H1 (cell line): ENCODE data around the gene BARX2. TPM values are rescaled to one million over a fixed set of nuclear protein-coding genes. Genes with fewer than 3 reads are reported as not detected.

ENCODE experiments used
- CTCF ChIA-PET: fragments of 300-600 bp; sonication (Branson Sonifier 250); formaldehyde crosslinking; loops from one replicate; lab custom pipeline; 2021; ENCODE audit not compliant: partially characterized antibody; lab: Charles Lee
- POLR2A ChIA-PET: fragments of 300-600 bp; sonication (Branson Sonifier 250); formaldehyde crosslinking; loops from one replicate; lab custom pipeline; 2021; ENCODE audit warnings: inconsistent platforms; ENCODE audit not compliant: partially characterized antibody; lab: Charles Lee
- DNase-seq, 2 experiments: peaks; one replicate each; pipeline versions ENCODE4 v3.0.0 to v3.0.0-alpha.2; 2010 to 2022; ENCODE audit warnings: low spot score in 2 of 2, low read depth in 1 of 2, mixed read lengths in 1 of 2
- FAIRE-seq: peaks from 2 replicates; lab custom pipeline; 2011; peaks lifted over from hg19 to GRCh38; lab: Jason Lieb, UNC
- H2AFZ ChIP-seq: 2 replicates; pipeline ENCODE4 v1.8.1; 2012; ENCODE audit warnings: low read length, inconsistent platforms
- H2AK5ac ChIP-seq: 2 replicates; pipeline ENCODE4 v1.6.1; 2013; ENCODE audit warnings: low read depth, low read length
- H2BK120ac ChIP-seq: replicated peaks from 2 replicates; pipeline ENCODE3; 2013; ENCODE audit warnings: low read depth, low read length, inconsistent platforms
- H2BK12ac ChIP-seq: 2 replicates; pipeline ENCODE4 v1.6.1; 2013; ENCODE audit warnings: low read depth, low read length
- H2BK15ac ChIP-seq: 2 replicates; pipeline ENCODE4 v1.6.1; 2013; ENCODE audit warnings: low read length
- H2BK20ac ChIP-seq: 2 replicates; pipeline ENCODE4 v1.6.1; 2013; ENCODE audit warnings: low read length
- H2BK5ac ChIP-seq: 2 replicates; pipeline ENCODE4 v1.6.1; 2013; ENCODE audit warnings: low read depth, low read length
- H3K14ac ChIP-seq: 2 replicates; pipeline ENCODE4 v1.6.1; 2013; ENCODE audit warnings: inconsistent platforms; ENCODE audit not compliant: insufficient read length
- H3K18ac ChIP-seq: 2 replicates; pipeline ENCODE4 v1.6.1; 2013; ENCODE audit warnings: low read length; ENCODE audit errors: extremely low read depth
- H3K23ac ChIP-seq: 2 replicates; pipeline ENCODE4 v1.6.1; 2013; ENCODE audit warnings: inconsistent platforms; ENCODE audit not compliant: insufficient read length
- H3K23me2 ChIP-seq: 2 replicates; pipeline ENCODE4 v1.6.1; 2013; ENCODE audit warnings: low read depth, low read length
- H3K27ac ChIP-seq: 2 replicates; pipeline ENCODE4 v1.6.1; 2011; ENCODE audit warnings: low read depth, low read length, inconsistent platforms
- H3K27me3 ChIP-seq, 4 experiments: replicated peaks in 1 of 4; 1 replicate in 1 of 4; 2 replicates in 3 of 4; pipeline versions ENCODE4 v1.6.1 to v1.8.1; 2011 to 2013; ENCODE audit warnings: low read length in 3 of 4, mild to moderate bottlenecking in 3 of 4, inconsistent platforms in 2 of 4, mixed read lengths in 2 of 4, moderate library complexity in 1 of 4; ENCODE audit not compliant: control insufficient read depth in 3 of 4, insufficient read depth in 3 of 4; ENCODE audit errors: extremely low read depth in 1 of 4
- H3K36me3 ChIP-seq, 4 experiments: 2 replicates each; pipeline versions ENCODE4 v1.6.1 to v1.8.1; 2011 to 2013; ENCODE audit warnings: mild to moderate bottlenecking in 4 of 4, low read length in 3 of 4, moderate library complexity in 2 of 4, control low read depth in 1 of 4, inconsistent platforms in 1 of 4; ENCODE audit not compliant: insufficient read depth in 4 of 4, control insufficient read depth in 2 of 4
- H3K4ac ChIP-seq: replicated peaks from 2 replicates; pipeline ENCODE3; 2013; ENCODE audit warnings: low read length, low read depth, mixed read lengths, inconsistent platforms; ENCODE audit not compliant: insufficient read length
- H3K4me1 ChIP-seq, 4 experiments: replicated peaks in 1 of 4; 1 replicate in 1 of 4; 2 replicates in 3 of 4; pipeline versions ENCODE4 v1.6.1 to v1.8.1; 2011 to 2013; ENCODE audit warnings: low read length in 3 of 4, inconsistent platforms in 2 of 4, mixed read lengths in 1 of 4; ENCODE audit not compliant: insufficient read depth in 4 of 4, control insufficient read depth in 3 of 4
- H3K4me2 ChIP-seq, 2 experiments: 2 replicates each; pipeline versions ENCODE4 v1.6.1 to v1.8.1; 2011 to 2013; ENCODE audit warnings: low read depth in 2 of 2, low read length in 2 of 2, control low read depth in 1 of 2, inconsistent platforms in 1 of 2, mild to moderate bottlenecking in 1 of 2; ENCODE audit not compliant: insufficient read depth in 1 of 2
- H3K4me3 ChIP-seq, 4 experiments: fragments of 200-600, 300-600 bp in 1 of 4; sonication (generic), shearing (Covaris generic), sonication (Bioruptor Twin) in 1 of 4; 2 replicates each; pipeline versions ENCODE4 v1.5.1 to v1.8.1; 2011 to 2016; ENCODE audit warnings: low read length in 4 of 4, low read depth in 3 of 4, control low read depth in 2 of 4, inconsistent platforms in 2 of 4, mild to moderate bottlenecking in 2 of 4, mixed read lengths in 1 of 4, moderate library complexity in 1 of 4; ENCODE audit not compliant: insufficient read depth in 2 of 4; ENCODE audit errors: extremely low read depth in 1 of 4
- H3K56ac ChIP-seq: replicated peaks from 2 replicates; pipeline ENCODE3; 2013; ENCODE audit warnings: low read depth, mild to moderate bottlenecking, mixed read lengths, low read length, inconsistent platforms; ENCODE audit not compliant: insufficient read length
- H3K79me1 ChIP-seq: 2 replicates; pipeline ENCODE4 v1.6.1; 2013; ENCODE audit warnings: low read depth, low read length, control low read depth
- H3K79me2 ChIP-seq, 2 experiments: 2 replicates each; pipeline versions ENCODE4 v1.6.1 to v1.8.1; 2012 to 2013; ENCODE audit warnings: low read length in 2 of 2, mild to moderate bottlenecking in 2 of 2, inconsistent platforms in 1 of 2; ENCODE audit not compliant: insufficient read depth in 2 of 2, control insufficient read depth in 1 of 2
- H3K9ac ChIP-seq, 4 experiments: replicated peaks in 1 of 4; 1 replicate in 1 of 4; 2 replicates in 3 of 4; pipeline versions ENCODE4 v1.6.1 to v1.8.1; 2011 to 2013; ENCODE audit warnings: low read depth in 3 of 4, low read length in 3 of 4, control low read depth in 2 of 4, mild to moderate bottlenecking in 2 of 4, moderate library complexity in 2 of 4, inconsistent platforms in 1 of 4; ENCODE audit errors: extremely low read depth in 1 of 4
- H3K9me3 ChIP-seq, 2 experiments: 2 replicates each; pipeline versions ENCODE4 v1.6.1 to v1.8.1; 2012 to 2013; ENCODE audit warnings: mild to moderate bottlenecking in 2 of 2, moderate library complexity in 2 of 2, control low read depth in 1 of 2, inconsistent platforms in 1 of 2, low read depth in 1 of 2, low read length in 1 of 2, mixed read lengths in 1 of 2; ENCODE audit not compliant: insufficient read depth in 2 of 2
- H4K20me1 ChIP-seq, 2 experiments: replicated peaks in 1 of 2; 2 replicates each; pipeline versions ENCODE3 to v1.8.1; 2011 to 2013; ENCODE audit warnings: inconsistent platforms in 2 of 2, low read length in 2 of 2, mild to moderate bottlenecking in 1 of 2; ENCODE audit not compliant: insufficient read depth in 2 of 2, control insufficient read depth in 1 of 2
- H4K5ac ChIP-seq: 2 replicates; pipeline ENCODE4 v1.6.1; 2013; ENCODE audit warnings: low read length, low read depth, mixed read lengths, inconsistent platforms; ENCODE audit not compliant: insufficient read length
- H4K8ac ChIP-seq: 2 replicates; pipeline ENCODE4 v1.8.0; 2013; ENCODE audit warnings: mild to moderate bottlenecking, moderate library complexity, low read length, inconsistent platforms; ENCODE audit not compliant: insufficient read depth; ENCODE audit errors: extremely low read depth
- H4K91ac ChIP-seq: replicated peaks from 2 replicates; pipeline ENCODE3; 2013; ENCODE audit warnings: low read length, mixed read lengths, inconsistent platforms; ENCODE audit not compliant: insufficient read length
- BACH1 ChIP-seq: IDR thresholded peaks from 2 replicates; pipeline ENCODE4 v1.6.1; 2012; ENCODE audit warnings: low read length, improper control_type of control experiment
- BCL11A ChIP-seq, 2 experiments: IDR thresholded peaks; one replicate each; pipeline ENCODE4 v1.6.1; 2011; ENCODE audit warnings: low read depth in 2 of 2, low read length in 2 of 2, mild to moderate bottlenecking in 2 of 2
- CTBP2 ChIP-seq: IDR thresholded peaks from 2 replicates; pipeline ENCODE4 v1.7.0; 2011; ENCODE audit warnings: borderline replicate concordance, mild to moderate bottlenecking, moderate library complexity, mixed read lengths, low read length; ENCODE audit not compliant: insufficient read depth, insufficient read length
- EZH2 ChIP-seq: fragments of 200-600 bp; sonication (generic); IDR thresholded peaks from 2 replicates; pipeline ENCODE4 v1.7.1; 2012; ENCODE audit warnings: low read depth, mild to moderate bottlenecking, moderate library complexity, low read length, inconsistent platforms; ENCODE audit not compliant: severe bottlenecking
- GTF2F1 ChIP-seq: IDR thresholded peaks from 2 replicates; pipeline ENCODE4 v1.6.1; 2012; ENCODE audit warnings: low read depth, low read length, improper control_type of control experiment, borderline replicate concordance
- KDM4A ChIP-seq: IDR thresholded peaks from one replicate; pipeline ENCODE4 v1.7.1; 2012; ENCODE audit warnings: low read depth, mild to moderate bottlenecking, moderate library complexity, low read length, inconsistent platforms; ENCODE audit not compliant: severe bottlenecking
- KDM5A ChIP-seq: fragments of 200-600 bp; IDR thresholded peaks from 2 replicates; pipeline ENCODE4 v1.7.1; 2012; ENCODE audit warnings: mild to moderate bottlenecking, low read length, inconsistent platforms, mixed read lengths
- NRF1 ChIP-seq: IDR thresholded peaks from 2 replicates; pipeline ENCODE4 v1.6.1; 2011; ENCODE audit warnings: mild to moderate bottlenecking, low read depth, low read length, improper control_type of control experiment
- SAP30 ChIP-seq: fragments of 300-600 bp; sonication (generic); IDR thresholded peaks from 2 replicates; pipeline ENCODE4 v1.7.1; 2012; ENCODE audit warnings: low read length, moderate library complexity, mild to moderate bottlenecking, inconsistent platforms; ENCODE audit not compliant: insufficient read depth, insufficient replicate concordance
- SIRT6 ChIP-seq: IDR thresholded peaks from one replicate; pipeline ENCODE4 v1.7.1; 2012; ENCODE audit warnings: low read length, inconsistent platforms
- ZNF274 ChIP-seq: IDR thresholded peaks from 2 replicates; pipeline ENCODE4 v1.7.0; 2012; ENCODE audit warnings: low read length, borderline replicate concordance; ENCODE audit errors: extremely low read depth
- WGBS, 2 experiments: shearing (Covaris generic) in 1 of 2; methylation state at CpG; one replicate each; pipeline versions ENCODE4 v1.1.6 to v1.1.7; 2013 to 2015; ENCODE audit warnings: low lambda C conversion rate in 2 of 2, mixed read lengths in 2 of 2, inconsistent platforms in 1 of 2, low coverage in 1 of 2, missing lambda C conversion rate in 1 of 2; ENCODE audit not compliant: insufficient replicate concordance in 2 of 2, insufficient coverage in 1 of 2, insufficient read length in 1 of 2; ENCODE audit errors: extremely low coverage in 1 of 2, missing lambda C conversion rate in 1 of 2; 5-methylcytosine and 5-hydroxymethylcytosine counted together
- polyA plus RNA-seq, 7 experiments: library from polyadenylated mRNA; depleted of rRNA in 3 of 7; stranded (reverse) in 5 of 7; unstranded in 2 of 7; fragments of >200 nt in 5 of 7; fragments of 200-250 nt in 2 of 7; gene quantifications; 1 replicate in 5 of 7; 2 replicates in 1 of 7; 4 replicates in 1 of 7; pipeline versions ENCODE4 v1.2.1 to v1.2.3, GENCODE V29; 2011 to 2013; ENCODE audit warnings: missing spikeins in 2 of 7, mixed read lengths in 2 of 7
- total RNA-seq: library from RNA; stranded (reverse); fragmentation: NEBNext Ultra II Directional; extraction: Animal tissue kit (Norgen Biotek cat#: 25700); gene quantifications from 2 replicates; pipeline ENCODE4 v1.2.1, GENCODE V29; 2021
- TF ChIP-seq, protein P1 (sequence below): IDR thresholded peaks from 2 replicates; pipeline ENCODE4 v1.6.1; 2012; ENCODE audit warnings: inconsistent platforms

Gene BARX2
- total and polyA plus RNA-seq, 2 of the 8 experiments (the other 6 are each of a cell fraction or from before 2014, with no cell fraction given) = not detected

- H3K14ac ChIP-seq = no peak overlapping the region
- H4K8ac ChIP-seq = no peak overlapping the region
- H2BK20ac ChIP-seq = no peak overlapping the region
- no peak overlapping the region for H2AFZ ChIP-seq
- no peak overlapping the region for H3K56ac ChIP-seq
- H2BK5ac ChIP-seq = no peak overlapping the region
- no peak overlapping the region for H2AK5ac ChIP-seq
- 90% methylated on average over 3 of the region's 3 CpGs; no CpG with 5 or more reads in 1 of the 2 experiments for WGBS, 2 experiments
- CTCF ChIA-PET = interaction anchor here (0.6 to 1.7 kb wide), 4 partner anchors 18 to 305 kb away, joined by 3 to 8 read pairs (median 3); no protein-coding TSS in a partner anchor
- H3K18ac ChIP-seq = no peak overlapping the region
- POLR2A ChIA-PET = no interaction called here
- no peaks in the 10 kb centered on the region for H3K27me3 ChIP-seq
- FAIRE-seq (no peak), DNase-seq (no peak)
- no peak overlapping the region for H3K23ac ChIP-seq
- H4K5ac ChIP-seq = no peak overlapping the region
- H4K91ac ChIP-seq = no peak overlapping the region
- H3K23me2 ChIP-seq = no peaks in the 10 kb centered on the region
- no peak overlapping the region for H3K27ac ChIP-seq
- H3K4ac ChIP-seq = no peak overlapping the region
- no peaks in the 10 kb centered on the region for H3K9me3 ChIP-seq
- no peak overlapping the region for H2BK15ac ChIP-seq
- no peak overlapping the region for H3K4me2 ChIP-seq
- no peak overlapping the region for H2BK120ac ChIP-seq
- H3K79me2 ChIP-seq = no peaks in the 10 kb centered on the region
- no peak overlapping the region for H3K4me3 ChIP-seq
- TF ChIP-seq SIRT6 = no peak
- TF ChIP-seq ZNF274 = no peak
- TF ChIP-seq KDM4A = no peak
- no peak for TF ChIP-seq NRF1
- TF ChIP-seq SAP30 = no peak
- no peak for TF ChIP-seq GTF2F1
- TF ChIP-seq EZH2 = no peak
- no peak for TF ChIP-seq KDM5A
- TF ChIP-seq BCL11A (IDR thresholded peaks at IDR 0.05; ENCODE audit: low read depth in 2 of 2, low read length in 2 of 2) = no peak
- TF ChIP-seq BACH1 = no peak
- TF ChIP-seq, protein P1, sequence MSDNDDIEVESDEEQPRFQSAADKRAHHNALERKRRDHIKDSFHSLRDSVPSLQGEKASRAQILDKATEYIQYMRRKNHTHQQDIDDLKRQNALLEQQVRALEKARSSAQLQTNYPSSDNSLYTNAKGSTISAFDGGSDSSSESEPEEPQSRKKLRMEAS = no peak
- TF ChIP-seq CTBP2 = no peak
- H3K9ac ChIP-seq = no peak overlapping the region
- no peaks in the 10 kb centered on the region for H4K20me1 ChIP-seq
- H3K4me1 ChIP-seq = no peaks in the 10 kb centered on the region
- H2BK12ac ChIP-seq = no peak overlapping the region
- H3K79me1 ChIP-seq = no peaks in the 10 kb centered on the region
- no peaks in the 10 kb centered on the region for H3K36me3 ChIP-seq
These were observed 19.1 kb downstream of the BARX2 start for GRCh38 chr11:129394709-129395108.
